ENCODE results near the gene SLC5A2. TPM values are rescaled to one million over a fixed set of nuclear protein-coding genes. Genes with fewer than 3 reads are reported as not detected.

The SLC5A2 gene
- total RNA-seq, 4 donors from 2014 or later = not detected

- Histone ChIP-seq H3K36me3 (peaks cover 0 to 64% of the 10 kb centered on the region in 2 donors), H3K4me3 (peak overlapping the region in 1 of 2 donors; percentile 33), H3K4me1 (peaks cover 2 to 73% (median 14%) of the 10 kb centered on the region in 3 donors), H3K27ac (peak overlapping the region in 3 of 4 donors; percentile 50 to 67 (median 64)), H3K9me3 (no peaks in the 10 kb centered on the region), H3K27me3 (no peaks in the 10 kb centered on the region)
- TF ChIP-seq POLR2AphosphoS5 (IDR thresholded peaks at IDR 0.05) = no peak
- TF ChIP-seq EP300 (IDR thresholded peaks at IDR 0.05) = no peak
- peak in 1 of 2 donors; percentile 10 for TF ChIP-seq POLR2A (IDR thresholded peaks at IDR 0.05)
- no peak for TF ChIP-seq CTCF (IDR thresholded peaks at IDR 0.05)
- ATAC-seq = no peak
- 27 to 59% methylated on average over 3 to 17 of the region's 68 CpGs for WGBS, 2 donors (ENCODE audit: low coverage in 1 of 2)
These were observed 6.4 kb upstream of the SLC5A2 start for GRCh38 chr16:31476303-31477219.

- Histone ChIP-seq H3K36me3 (peaks cover 0 to 64% of the 10 kb centered on the region in 2 donors), H3K9me3 (no peaks in the 10 kb centered on the region), H3K27ac (peak overlapping the region in 3 of 4 donors; percentile 50 to 67 (median 64)), H3K27me3 (no peaks in the 10 kb centered on the region), H3K4me3 (peak overlapping the region in 1 of 2 donors; percentile 33), H3K4me1 (peaks cover 2 to 71% (median 14%) of the 10 kb centered on the region in 3 donors)
- ATAC-seq = no peak
- 61% methylated on average over 27 of the region's 67 CpGs; no CpG with 5 or more reads in 1 of the 2 donors for WGBS, 2 donors (ENCODE audit: low coverage in 1 of 2)
- TF ChIP-seq POLR2AphosphoS5 (IDR thresholded peaks at IDR 0.05) (peak; percentile 28), EP300 (IDR thresholded peaks at IDR 0.05) (no peak), CTCF (IDR thresholded peaks at IDR 0.05) (peak in 1 of 4 experiments; percentile 19), POLR2A (IDR thresholded peaks at IDR 0.05) (no peak)
These were observed 5.4 kb upstream of the SLC5A2 start for GRCh38 chr16:31477220-31478216.

- no peak for ATAC-seq
- H3K36me3 ChIP-seq = peaks cover 0 to 55% of the 10 kb centered on the region in 2 donors
These were observed 4.0 kb upstream of the SLC5A2 start for GRCh38 chr16:31478956-31479355.

GRCh38 chr16:31479751-31480150 is 3.2 kb upstream of the SLC5A2 start:
- Histone ChIP-seq H3K27ac (peak overlapping the region in 2 of 4 donors; percentile 2 to 11), H3K4me1 (peaks cover 0 to 49% (median 8%) of the 10 kb centered on the region in 3 donors), H3K27me3 (peaks cover 3% of the 10 kb centered on the region), H3K4me3 (no peak overlapping the region), H3K36me3 (peaks cover 0 to 47% of the 10 kb centered on the region in 2 donors), H3K9me3 (no peaks in the 10 kb centered on the region)
- no peak for ATAC-seq
- WGBS, 2 donors (ENCODE audit: low coverage in 1 of 2) = 48 to 52% methylated on average over 2 to 6 of the region's 9 CpGs
- TF ChIP-seq POLR2A (IDR thresholded peaks at IDR 0.05) (no peak), EP300 (IDR thresholded peaks at IDR 0.05) (no peak), CTCF (IDR thresholded peaks at IDR 0.05) (no peak), POLR2AphosphoS5 (IDR thresholded peaks at IDR 0.05) (no peak)

More at GRCh38 chr16:31478956-31479355, 4.0 kb upstream of the SLC5A2 start:
- TF ChIP-seq EP300 (IDR thresholded peaks at IDR 0.05) (no peak), CTCF (IDR thresholded peaks at IDR 0.05) (no peak), POLR2A (IDR thresholded peaks at IDR 0.05) (no peak), POLR2AphosphoS5 (IDR thresholded peaks at IDR 0.05) (peak; percentile 34)
- Histone ChIP-seq H3K27me3 (no peaks in the 10 kb centered on the region), H3K27ac (peak overlapping the region in 2 of 4 donors; percentile 11 to 19), H3K9me3 (no peaks in the 10 kb centered on the region), H3K4me1 (peaks cover 0 to 57% (median 8%) of the 10 kb centered on the region in 3 donors), H3K4me3 (no peak overlapping the region)
- WGBS, 2 donors (ENCODE audit: low coverage in 1 of 2) = 67% methylated on average over 1 of the region's 3 CpGs; no CpG with 5 or more reads in 1 of the 2 donors

All from gastroesophageal sphincter (tissue), 4 donors.